GM23338 (cell line): ENCODE measurements around the gene ABI2. TPM values are rescaled to one million over a fixed set of nuclear protein-coding genes. Genes with fewer than 3 reads are reported as not detected.

Experiments used
- ATAC-seq: fragments of 200-7000 bp; cut with Tn5 transposase; 3 replicates; pipeline ENCODE4 v1.9.1; 2020
- DNase-seq: peaks from one replicate; pipeline ENCODE4 v3.0.0-alpha.2; 2015; ENCODE audit warnings: low spot score
- H2AFZ ChIP-seq: fragments of 200-600 bp; sonication (generic); 2 replicates; pipeline ENCODE4 v1.8.0; 2016; ENCODE audit warnings: antibody characterized with exemption, mild to moderate bottlenecking, moderate library complexity
- H3F3A ChIP-seq: fragments of 200-600 bp; sonication (generic); replicated peaks from 2 replicates; pipeline ENCODE4 v1.8.0; 2017; ENCODE audit warnings: antibody characterized with exemption, mixed run types, low read depth
- H3K27ac ChIP-seq: fragments of 200-600 bp; sonication (generic); 2 replicates; pipeline ENCODE4 v1.6.1; 2016; ENCODE audit warnings: low read depth
- H3K27me3 ChIP-seq: fragments of 200-600 bp; sonication (generic); 2 replicates; pipeline ENCODE4 v1.8.0; 2016; ENCODE audit warnings: mild to moderate bottlenecking, mixed run types, moderate library complexity; ENCODE audit not compliant: insufficient read depth
- H3K36me3 ChIP-seq: fragments of 200-600 bp; sonication (generic); 2 replicates; pipeline ENCODE4 v1.8.0; 2016; ENCODE audit warnings: mild to moderate bottlenecking; ENCODE audit not compliant: insufficient read depth
- H3K4me1 ChIP-seq: fragments of 200-600 bp; sonication (generic); 2 replicates; pipeline ENCODE4 v1.8.0; 2016; ENCODE audit warnings: mild to moderate bottlenecking, moderate library complexity; ENCODE audit not compliant: insufficient read depth
- H3K4me2 ChIP-seq: fragments of 200-600 bp; sonication (generic); 2 replicates; pipeline ENCODE4 v1.7.1; 2017; ENCODE audit warnings: mixed run types
- H3K4me3 ChIP-seq: fragments of 200-600 bp; sonication (generic); 2 replicates; pipeline ENCODE4 v1.6.1; 2016; ENCODE audit warnings: mixed run types
- H3K79me2 ChIP-seq: fragments of 200-600 bp; sonication (generic); replicated peaks from 2 replicates; pipeline ENCODE4 v1.8.0; 2017; ENCODE audit warnings: mild to moderate bottlenecking; ENCODE audit not compliant: insufficient read depth
- H3K9me2 ChIP-seq: fragments of 200-600 bp; sonication (generic); 2 replicates; pipeline ENCODE4 v1.8.0; 2017; ENCODE audit not compliant: insufficient read depth
- H4K20me1 ChIP-seq: fragments of 200-600 bp; sonication (generic); replicated peaks from 2 replicates; pipeline ENCODE4 v1.8.0; 2017; ENCODE audit warnings: mild to moderate bottlenecking; ENCODE audit not compliant: insufficient read depth
- H3K27ac Mint-ChIP-seq: 2 replicates; pipeline ENCODE4 v1.8.0; 2020; ENCODE audit warnings: inconsistent platforms, mild to moderate bottlenecking, moderate library complexity, mixed read lengths
- H3K27me3 Mint-ChIP-seq: 3 replicates; pipeline ENCODE4 v1.8.0; 2022; ENCODE audit warnings: low read depth, mild to moderate bottlenecking, moderate library complexity, mixed read lengths, inconsistent platforms; ENCODE audit not compliant: insufficient read depth, poor library complexity
- H3K36me3 Mint-ChIP-seq: 3 replicates; pipeline ENCODE4 v1.8.0; 2021; ENCODE audit warnings: low read depth, mild to moderate bottlenecking, inconsistent platforms, moderate library complexity, mixed read lengths
- H3K4me1 Mint-ChIP-seq: 3 replicates; pipeline ENCODE4 v1.8.0; 2020; ENCODE audit warnings: mild to moderate bottlenecking, inconsistent platforms, mixed read lengths
- H3K4me3 Mint-ChIP-seq: 3 replicates; pipeline ENCODE4 v1.8.0; 2021; ENCODE audit warnings: moderate library complexity, mild to moderate bottlenecking, inconsistent platforms, mixed read lengths
- H3K9me3 Mint-ChIP-seq: 3 replicates; pipeline ENCODE4 v1.8.0; 2020; ENCODE audit warnings: moderate library complexity, mild to moderate bottlenecking, inconsistent platforms, mixed read lengths
- CREB1 ChIP-seq: fragments of 250-450 bp; sonication (Bioruptor Pico); IDR thresholded peaks from 2 replicates; pipeline ENCODE4 v1.5.0; 2020; ENCODE audit warnings: low read depth, mild to moderate bottlenecking, moderate library complexity
- EZH2 ChIP-seq: fragments of 200-600 bp; sonication (generic); IDR thresholded peaks from one replicate; pipeline ENCODE4 v1.8.0; 2017; ENCODE audit warnings: antibody characterized with exemption, mild to moderate bottlenecking, low read depth; ENCODE audit not compliant: unreplicated experiment
- EZH2phosphoT487 ChIP-seq: fragments of 200-600 bp; sonication (generic); IDR thresholded peaks from one replicate; pipeline ENCODE4 v1.8.1; 2018; ENCODE audit warnings: antibody characterized with exemption; ENCODE audit not compliant: unreplicated experiment
- JUNB ChIP-seq: IDR thresholded peaks from one replicate; pipeline ENCODE4 v1.6.1; 2016; ENCODE audit warnings: antibody characterized with exemption; ENCODE audit not compliant: unreplicated experiment
- POLR2AphosphoS5 ChIP-seq: IDR thresholded peaks from 2 replicates; pipeline ENCODE4 v1.6.1; 2016; ENCODE audit warnings: antibody characterized with exemption, low read depth
- STAT1 ChIP-seq: IDR thresholded peaks from one replicate; pipeline ENCODE4 v1.6.1; 2016; ENCODE audit warnings: antibody characterized with exemption; ENCODE audit not compliant: unreplicated experiment
- ZNF114 ChIP-seq: fragments of 250-450 bp; sonication (Bioruptor Pico); IDR thresholded peaks from 2 replicates; pipeline ENCODE4 v1.5.0; 2020; ENCODE audit warnings: mild to moderate bottlenecking, moderate library complexity
- ZNF331 ChIP-seq: fragments of 250-450 bp; sonication (Bioruptor Pico); IDR thresholded peaks from 2 replicates; pipeline ENCODE4 v1.5.0; 2020; ENCODE audit warnings: low read depth, mild to moderate bottlenecking, moderate library complexity
- polyA plus RNA-seq: library from polyadenylated mRNA; unstranded; fragments of >200 nt; fragmentation: Nextera tagmentation; extraction: Ambion mirVana; gene quantifications from 2 replicates; pipeline ENCODE4 v1.2.1, GENCODE V29; 2016
- total RNA-seq: library from RNA; depleted of rRNA; stranded (reverse); fragments of >200 nt; shearing (Covaris generic); gene quantifications from 2 replicates; pipeline ENCODE4 v1.2.3, GENCODE V29; 2014
- TF ChIP-seq, protein P1 (sequence below): IDR thresholded peaks from one replicate; pipeline ENCODE4 v1.6.1; 2018; ENCODE audit warnings: antibody characterized with exemption; ENCODE audit not compliant: unreplicated experiment
- TF ChIP-seq, protein P2 (sequence below): fragments of 250-450 bp; sonication (Bioruptor Pico); IDR thresholded peaks from 2 replicates; pipeline ENCODE4 v1.5.0; 2020; ENCODE audit warnings: mild to moderate bottlenecking, moderate library complexity

Gene ABI2
- total and polyA plus RNA-seq, 2 experiments from 2014 or later, result 46.5 to 114 TPM

GRCh38 chr2:203279288-203279687, 48.9 kb upstream of the ABI2 start (continued):
- TF ChIP-seq STAT1 (no peak), ZNF331 (no peak), CREB1 (CRISPR knock-in tag) (no peak), EZH2 (no peak), JUNB (no peak), EZH2phosphoT487 (no peak)
- TF ChIP-seq, protein P1, sequence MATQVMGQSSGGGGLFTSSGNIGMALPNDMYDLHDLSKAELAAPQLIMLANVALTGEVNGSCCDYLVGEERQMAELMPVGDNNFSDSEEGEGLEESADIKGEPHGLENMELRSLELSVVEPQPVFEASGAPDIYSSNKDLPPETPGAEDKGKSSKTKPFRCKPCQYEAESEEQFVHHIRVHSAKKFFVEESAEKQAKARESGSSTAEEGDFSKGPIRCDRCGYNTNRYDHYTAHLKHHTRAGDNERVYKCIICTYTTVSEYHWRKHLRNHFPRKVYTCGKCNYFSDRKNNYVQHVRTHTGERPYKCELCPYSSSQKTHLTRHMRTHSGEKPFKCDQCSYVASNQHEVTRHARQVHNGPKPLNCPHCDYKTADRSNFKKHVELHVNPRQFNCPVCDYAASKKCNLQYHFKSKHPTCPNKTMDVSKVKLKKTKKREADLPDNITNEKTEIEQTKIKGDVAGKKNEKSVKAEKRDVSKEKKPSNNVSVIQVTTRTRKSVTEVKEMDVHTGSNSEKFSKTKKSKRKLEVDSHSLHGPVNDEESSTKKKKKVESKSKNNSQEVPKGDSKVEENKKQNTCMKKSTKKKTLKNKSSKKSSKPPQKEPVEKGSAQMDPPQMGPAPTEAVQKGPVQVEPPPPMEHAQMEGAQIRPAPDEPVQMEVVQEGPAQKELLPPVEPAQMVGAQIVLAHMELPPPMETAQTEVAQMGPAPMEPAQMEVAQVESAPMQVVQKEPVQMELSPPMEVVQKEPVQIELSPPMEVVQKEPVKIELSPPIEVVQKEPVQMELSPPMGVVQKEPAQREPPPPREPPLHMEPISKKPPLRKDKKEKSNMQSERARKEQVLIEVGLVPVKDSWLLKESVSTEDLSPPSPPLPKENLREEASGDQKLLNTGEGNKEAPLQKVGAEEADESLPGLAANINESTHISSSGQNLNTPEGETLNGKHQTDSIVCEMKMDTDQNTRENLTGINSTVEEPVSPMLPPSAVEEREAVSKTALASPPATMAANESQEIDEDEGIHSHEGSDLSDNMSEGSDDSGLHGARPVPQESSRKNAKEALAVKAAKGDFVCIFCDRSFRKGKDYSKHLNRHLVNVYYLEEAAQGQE, result no peak

DNA sequence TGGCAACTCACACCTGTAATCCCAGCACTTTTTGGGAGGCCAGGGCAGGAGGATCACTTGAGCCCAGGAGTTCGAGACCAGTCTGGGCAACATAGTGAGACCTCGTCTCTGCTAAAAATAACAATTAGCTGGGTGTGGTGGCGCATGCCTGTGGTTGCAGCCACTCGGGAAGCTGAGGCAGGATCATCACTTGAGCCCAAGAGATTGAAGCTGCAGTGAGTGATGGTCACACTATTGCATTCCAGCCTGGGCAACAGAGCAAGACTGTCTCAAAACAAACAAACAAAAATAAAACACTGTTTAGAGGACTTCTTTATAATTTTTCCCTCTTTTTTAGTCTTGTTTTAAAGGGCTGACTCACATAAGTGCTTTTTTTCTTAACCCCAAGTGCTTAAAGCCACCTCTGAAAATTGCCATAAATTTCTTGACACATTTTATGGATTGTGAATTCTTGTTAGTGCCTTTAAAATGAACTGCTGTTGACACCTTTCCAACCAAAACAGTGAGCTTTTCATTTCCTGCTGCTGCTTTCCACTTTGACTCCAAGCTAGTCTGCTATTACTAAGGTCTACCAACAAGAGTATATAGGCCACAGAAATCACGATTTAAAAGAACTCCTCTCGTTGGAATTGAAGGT, 47.6 kb upstream of the ABI2 start:
- H3K36me3 ChIP-seq, result peaks cover 21% of the 10 kb centered on the region; the same call in 1 of the 2 replicates

More for the DNA sequence above, 47.6 kb upstream of the ABI2 start:
- Histone ChIP-seq H3K4me1 (no peaks in the 10 kb centered on the region), H4K20me1 (no peaks in the 10 kb centered on the region), H3K27ac (no peak overlapping the region), H2AFZ (no peak overlapping the region), H3F3A (peaks cover 4% of the 10 kb centered on the region; the same call in 1 of the 2 replicates), H3K27me3 (no peaks in the 10 kb centered on the region), H3K9me2 (no peaks in the 10 kb centered on the region), H3K79me2 (no peaks in the 10 kb centered on the region), H3K4me2 (no peak overlapping the region), H3K4me3 (no peak overlapping the region)
- Mint-ChIP-seq H3K4me1 (no peaks in the 10 kb centered on the region), H3K36me3 (peaks cover 36% of the 10 kb centered on the region; the same call in 2 of the 3 replicates), H3K27ac (no peak overlapping the region), H3K4me3 (no peak overlapping the region), H3K9me3 (no peaks in the 10 kb centered on the region), H3K27me3 (no peaks in the 10 kb centered on the region)
- ATAC-seq (no peak), DNase-seq (no peak)
- TF ChIP-seq ZNF114 (no peak), POLR2AphosphoS5 (no peak)
- TF ChIP-seq, protein P2, sequence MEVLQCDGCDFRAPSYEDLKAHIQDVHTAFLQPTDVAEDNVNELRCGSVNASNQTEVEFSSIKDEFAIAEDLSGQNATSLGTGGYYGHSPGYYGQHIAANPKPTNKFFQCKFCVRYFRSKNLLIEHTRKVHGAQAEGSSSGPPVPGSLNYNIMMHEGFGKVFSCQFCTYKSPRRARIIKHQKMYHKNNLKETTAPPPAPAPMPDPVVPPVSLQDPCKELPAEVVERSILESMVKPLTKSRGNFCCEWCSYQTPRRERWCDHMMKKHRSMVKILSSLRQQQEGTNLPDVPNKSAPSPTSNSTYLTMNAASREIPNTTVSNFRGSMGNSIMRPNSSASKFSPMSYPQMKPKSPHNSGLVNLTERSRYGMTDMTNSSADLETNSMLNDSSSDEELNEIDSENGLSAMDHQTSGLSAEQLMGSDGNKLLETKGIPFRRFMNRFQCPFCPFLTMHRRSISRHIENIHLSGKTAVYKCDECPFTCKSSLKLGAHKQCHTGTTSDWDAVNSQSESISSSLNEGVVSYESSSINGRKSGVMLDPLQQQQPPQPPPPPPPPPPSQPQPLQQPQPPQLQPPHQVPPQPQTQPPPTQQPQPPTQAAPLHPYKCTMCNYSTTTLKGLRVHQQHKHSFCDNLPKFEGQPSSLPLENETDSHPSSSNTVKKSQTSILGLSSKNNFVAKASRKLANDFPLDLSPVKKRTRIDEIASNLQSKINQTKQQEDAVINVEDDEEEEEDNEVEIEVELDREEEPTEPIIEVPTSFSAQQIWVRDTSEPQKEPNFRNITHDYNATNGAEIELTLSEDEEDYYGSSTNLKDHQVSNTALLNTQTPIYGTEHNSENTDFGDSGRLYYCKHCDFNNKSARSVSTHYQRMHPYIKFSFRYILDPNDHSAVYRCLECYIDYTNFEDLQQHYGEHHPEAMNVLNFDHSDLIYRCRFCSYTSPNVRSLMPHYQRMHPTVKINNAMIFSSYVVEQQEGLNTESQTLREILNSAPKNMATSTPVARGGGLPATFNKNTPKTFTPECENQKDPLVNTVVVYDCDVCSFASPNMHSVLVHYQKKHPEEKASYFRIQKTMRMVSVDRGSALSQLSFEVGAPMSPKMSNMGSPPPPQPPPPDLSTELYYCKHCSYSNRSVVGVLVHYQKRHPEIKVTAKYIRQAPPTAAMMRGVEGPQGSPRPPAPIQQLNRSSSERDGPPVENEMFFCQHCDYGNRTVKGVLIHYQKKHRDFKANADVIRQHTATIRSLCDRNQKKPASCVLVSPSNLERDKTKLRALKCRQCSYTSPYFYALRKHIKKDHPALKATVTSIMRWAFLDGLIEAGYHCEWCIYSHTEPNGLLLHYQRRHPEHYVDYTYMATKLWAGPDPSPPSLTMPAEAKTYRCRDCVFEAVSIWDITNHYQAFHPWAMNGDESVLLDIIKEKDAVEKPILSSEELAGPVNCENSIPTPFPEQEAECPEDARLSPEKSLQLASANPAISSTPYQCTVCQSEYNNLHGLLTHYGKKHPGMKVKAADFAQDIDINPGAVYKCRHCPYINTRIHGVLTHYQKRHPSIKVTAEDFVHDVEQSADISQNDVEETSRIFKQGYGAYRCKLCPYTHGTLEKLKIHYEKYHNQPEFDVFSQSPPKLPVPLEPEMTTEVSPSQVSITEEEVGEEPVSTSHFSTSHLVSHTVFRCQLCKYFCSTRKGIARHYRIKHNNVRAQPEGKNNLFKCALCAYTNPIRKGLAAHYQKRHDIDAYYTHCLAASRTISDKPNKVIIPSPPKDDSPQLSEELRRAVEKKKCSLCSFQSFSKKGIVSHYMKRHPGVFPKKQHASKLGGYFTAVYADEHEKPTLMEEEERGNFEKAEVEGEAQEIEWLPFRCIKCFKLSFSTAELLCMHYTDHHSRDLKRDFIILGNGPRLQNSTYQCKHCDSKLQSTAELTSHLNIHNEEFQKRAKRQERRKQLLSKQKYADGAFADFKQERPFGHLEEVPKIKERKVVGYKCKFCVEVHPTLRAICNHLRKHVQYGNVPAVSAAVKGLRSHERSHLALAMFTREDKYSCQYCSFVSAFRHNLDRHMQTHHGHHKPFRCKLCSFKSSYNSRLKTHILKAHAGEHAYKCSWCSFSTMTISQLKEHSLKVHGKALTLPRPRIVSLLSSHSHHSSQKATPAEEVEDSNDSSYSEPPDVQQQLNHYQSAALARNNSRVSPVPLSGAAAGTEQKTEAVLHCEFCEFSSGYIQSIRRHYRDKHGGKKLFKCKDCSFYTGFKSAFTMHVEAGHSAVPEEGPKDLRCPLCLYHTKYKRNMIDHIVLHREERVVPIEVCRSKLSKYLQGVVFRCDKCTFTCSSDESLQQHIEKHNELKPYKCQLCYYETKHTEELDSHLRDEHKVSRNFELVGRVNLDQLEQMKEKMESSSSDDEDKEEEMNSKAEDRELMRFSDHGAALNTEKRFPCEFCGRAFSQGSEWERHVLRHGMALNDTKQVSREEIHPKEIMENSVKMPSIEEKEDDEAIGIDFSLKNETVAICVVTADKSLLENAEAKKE (CRISPR knock-in tag), result no peak
